Lung (tissue), 12 donors: ENCODE results near the gene MINAR1. TPM values are rescaled to one million over a fixed set of nuclear protein-coding genes. Genes with fewer than 3 reads are reported as not detected.

Source experiments
- ATAC-seq: fragments of 200-7000 bp; cut with Tn5 transposase; one replicate; pipeline ENCODE4 v1.9.1; 2020; ENCODE audit warnings: moderate number of reproducible peaks; ENCODE audit not compliant: insufficient read depth, low FRiP score
- DNase-seq, 3 donors: peaks; one replicate each; pipeline ENCODE4 v3.0.0-alpha.2; 2013 to 2017
- H3K27ac ChIP-seq, 2 donors: one replicate each; pipeline ENCODE4 v1.5.1; 2013; ENCODE audit warnings: mild to moderate bottlenecking in 2 of 2, moderate library complexity in 2 of 2, control low read depth in 1 of 2, inconsistent platforms in 1 of 2, low read depth in 1 of 2, low read length in 1 of 2
- H3K27me3 ChIP-seq, 3 donors: one replicate each; pipeline ENCODE4 v1.5.1; 2013; ENCODE audit warnings: low read length in 2 of 3; ENCODE audit not compliant: control insufficient read depth in 3 of 3, insufficient read depth in 3 of 3
- H3K36me3 ChIP-seq, 4 donors: one replicate each; pipeline ENCODE4 v1.5.1; 2013; ENCODE audit warnings: low read length in 4 of 4, mild to moderate bottlenecking in 1 of 4, moderate library complexity in 1 of 4; ENCODE audit not compliant: control insufficient read depth in 4 of 4, insufficient read depth in 4 of 4
- H3K4me1 ChIP-seq, 5 donors: one replicate each; pipeline ENCODE4 v1.5.1; 2013; ENCODE audit warnings: low read length in 5 of 5, mild to moderate bottlenecking in 2 of 5, moderate library complexity in 1 of 5; ENCODE audit not compliant: control insufficient read depth in 5 of 5, insufficient read depth in 5 of 5
- H3K4me3 ChIP-seq: one replicate; pipeline ENCODE4 v1.5.1; 2013; ENCODE audit warnings: mild to moderate bottlenecking, control low read depth, moderate library complexity
- H3K9ac ChIP-seq, 2 donors: one replicate each; pipeline ENCODE4 v1.5.1; 2013; ENCODE audit warnings: low read length in 2 of 2, control low read depth in 1 of 2; ENCODE audit not compliant: insufficient read depth in 1 of 2
- H3K9me3 ChIP-seq, 4 donors: one replicate each; pipeline ENCODE4 v1.5.1; 2013; ENCODE audit warnings: low read length in 3 of 4, mild to moderate bottlenecking in 1 of 4, moderate library complexity in 1 of 4; ENCODE audit not compliant: control insufficient read depth in 4 of 4, insufficient read depth in 3 of 4
- WGBS, 2 donors: extraction: QIAGEN DNeasy Blood & Tissue Kit; methylation state at CpG; one replicate each; pipeline ENCODE4 v1.1.7; 2013; 5-methylcytosine and 5-hydroxymethylcytosine counted together
- polyA plus RNA-seq, 2 donors: library from polyadenylated mRNA; stranded (reverse); fragments of 200-250 nt; gene quantifications; one replicate each; pipeline ENCODE4 v1.2.1, GENCODE V29; 2013
- total RNA-seq, 2 donors: library from RNA; depleted of rRNA in 1 of 2; stranded (reverse); fragments of >200 nt in 1 of 2; gene quantifications; one replicate each; pipeline ENCODE4 v1.2.1, GENCODE V29; 2014 to 2021
- TF ChIP-seq, protein P1 (sequence below): IDR thresholded peaks from 2 replicates; pipeline ENCODE4 v1.5.1; 2012; ENCODE audit warnings: mild to moderate bottlenecking; ENCODE audit errors: control extremely low read depth, extremely low read depth
- donor health status: control.
- donor health status: control.
- donor health status: Bipolar disorder and iron deficiency.
- donor health status: healthy.
- donor health status: DM: yes; HTN: yes; CAD: no.

Gene MINAR1
- total and polyA plus RNA-seq, 4 donors: 0.10 to 0.37 (median 0.25) TPM

DNA sequence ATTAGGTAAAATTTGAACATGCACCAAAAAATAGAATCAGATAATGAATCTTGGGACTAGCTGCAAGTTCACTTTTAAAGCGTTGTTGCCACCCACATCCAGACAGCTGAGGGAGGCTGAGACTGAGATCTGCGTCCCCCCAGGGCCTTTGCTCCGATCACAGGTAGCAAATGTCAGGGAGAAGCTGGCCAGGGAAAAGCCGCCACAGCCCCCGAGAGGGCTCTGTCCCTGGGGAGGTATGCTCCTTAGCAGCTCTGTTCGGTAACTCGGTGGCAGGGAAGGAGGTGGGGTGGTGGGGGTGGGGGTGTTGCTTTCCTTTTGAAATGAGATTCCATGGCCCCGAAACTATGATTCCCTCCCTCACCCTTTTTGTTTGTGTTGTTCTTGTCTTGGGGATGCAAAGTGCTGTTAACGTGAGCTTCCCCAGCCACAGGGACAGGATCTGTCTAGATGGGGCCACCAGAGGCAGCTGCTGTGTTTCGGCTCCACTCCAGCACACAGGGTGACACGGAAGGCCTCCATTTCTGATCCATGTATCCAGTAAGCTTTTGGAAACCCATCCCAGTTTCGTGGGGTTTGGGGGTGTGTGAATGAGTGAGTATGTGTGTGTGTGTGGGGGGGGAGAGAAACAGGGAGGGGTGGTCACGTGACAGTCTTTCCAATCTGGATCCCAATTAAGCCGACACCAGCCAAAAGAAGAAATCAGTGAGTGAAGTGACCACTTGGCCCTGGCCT, 1.1 kb upstream of the MINAR1 start:
- 11 to 12% methylated on average over 14 of the region's 14 CpGs for WGBS, 2 donors
- Histone ChIP-seq H3K4me3 (no peak overlapping the region), H3K9me3 (peaks cover 0 to 5% (median 0%) of the 10 kb centered on the region in 4 donors), H3K9ac (no peak overlapping the region), H3K36me3 (no peaks in the 10 kb centered on the region), H3K27me3 (peaks cover 14 to 83% (median 68%) of the 10 kb centered on the region in 3 donors), H3K27ac (no peak overlapping the region), H3K4me1 (peaks cover 0 to 17% (median 0%) of the 10 kb centered on the region in 5 donors)
- TF ChIP-seq, protein P1, sequence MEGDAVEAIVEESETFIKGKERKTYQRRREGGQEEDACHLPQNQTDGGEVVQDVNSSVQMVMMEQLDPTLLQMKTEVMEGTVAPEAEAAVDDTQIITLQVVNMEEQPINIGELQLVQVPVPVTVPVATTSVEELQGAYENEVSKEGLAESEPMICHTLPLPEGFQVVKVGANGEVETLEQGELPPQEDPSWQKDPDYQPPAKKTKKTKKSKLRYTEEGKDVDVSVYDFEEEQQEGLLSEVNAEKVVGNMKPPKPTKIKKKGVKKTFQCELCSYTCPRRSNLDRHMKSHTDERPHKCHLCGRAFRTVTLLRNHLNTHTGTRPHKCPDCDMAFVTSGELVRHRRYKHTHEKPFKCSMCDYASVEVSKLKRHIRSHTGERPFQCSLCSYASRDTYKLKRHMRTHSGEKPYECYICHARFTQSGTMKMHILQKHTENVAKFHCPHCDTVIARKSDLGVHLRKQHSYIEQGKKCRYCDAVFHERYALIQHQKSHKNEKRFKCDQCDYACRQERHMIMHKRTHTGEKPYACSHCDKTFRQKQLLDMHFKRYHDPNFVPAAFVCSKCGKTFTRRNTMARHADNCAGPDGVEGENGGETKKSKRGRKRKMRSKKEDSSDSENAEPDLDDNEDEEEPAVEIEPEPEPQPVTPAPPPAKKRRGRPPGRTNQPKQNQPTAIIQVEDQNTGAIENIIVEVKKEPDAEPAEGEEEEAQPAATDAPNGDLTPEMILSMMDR: no peak
- no peak for ATAC-seq
- DNase-seq: peak; percentile 17 to 26 (median 23)

DNA sequence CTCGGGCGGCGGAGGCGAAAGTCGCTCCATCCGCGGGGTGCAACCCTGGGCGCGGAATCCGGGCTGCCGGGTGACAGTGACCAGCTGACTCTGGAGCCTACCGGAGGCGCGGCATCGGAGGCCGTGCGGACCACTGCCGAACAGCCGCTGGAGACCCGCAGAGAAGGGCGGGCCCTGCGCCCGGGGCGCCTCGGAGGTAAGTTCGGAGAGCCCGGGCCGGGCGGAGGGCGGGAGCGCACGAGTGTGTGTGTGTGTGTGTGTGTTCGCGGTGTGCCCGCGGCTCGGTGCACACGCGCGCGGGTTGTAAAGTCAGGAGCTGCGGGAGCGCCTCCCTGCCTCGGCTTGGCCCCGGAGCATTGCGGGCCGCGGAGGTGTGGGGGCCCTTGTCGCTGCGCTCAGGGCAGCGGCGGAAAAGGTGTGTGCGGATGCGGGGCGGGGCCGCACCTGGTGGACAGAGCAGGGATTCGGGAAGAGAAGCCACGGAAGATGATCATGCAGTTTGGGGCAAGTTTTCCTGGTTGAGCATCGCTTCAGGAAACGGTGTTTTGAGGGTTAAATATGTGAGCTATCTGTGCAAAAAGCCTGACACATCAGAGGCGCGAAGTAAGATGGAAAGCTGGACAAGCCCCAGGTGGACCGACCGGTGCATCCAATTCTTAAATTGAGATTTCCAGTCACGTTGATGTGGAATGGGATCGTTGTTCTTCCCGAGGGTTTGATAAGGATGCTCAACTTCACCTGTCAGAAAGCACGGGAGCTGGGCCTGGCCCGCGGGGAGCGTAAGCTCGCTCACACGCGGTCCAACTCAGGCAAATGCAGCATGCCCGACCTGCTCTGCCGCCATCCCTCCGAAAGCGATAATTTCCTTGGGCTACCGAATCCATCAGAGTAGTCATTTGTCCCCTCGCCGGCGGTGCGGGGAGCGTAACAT, 474 bp downstream of the MINAR1 start:
- H3K4me3 ChIP-seq: no peak overlapping the region
- H3K36me3 ChIP-seq: no peaks in the 10 kb centered on the region
- H3K9me3 ChIP-seq: peaks cover 0 to 3% (median 0%) of the 10 kb centered on the region in 4 donors
- TF ChIP-seq, protein P1: no peak
- no peak for ATAC-seq
- H3K27ac ChIP-seq: no peak overlapping the region
- WGBS, 2 donors: 3 to 4% methylated on average over 84 of the region's 84 CpGs
- peaks cover 14 to 86% (median 76%) of the 10 kb centered on the region in 3 donors for H3K27me3 ChIP-seq
- DNase-seq: peak; percentile 8 to 29 (median 12)
- H3K9ac ChIP-seq: no peak overlapping the region
- H3K4me1 ChIP-seq: peaks cover 0 to 17% (median 0%) of the 10 kb centered on the region in 5 donors

DNA sequence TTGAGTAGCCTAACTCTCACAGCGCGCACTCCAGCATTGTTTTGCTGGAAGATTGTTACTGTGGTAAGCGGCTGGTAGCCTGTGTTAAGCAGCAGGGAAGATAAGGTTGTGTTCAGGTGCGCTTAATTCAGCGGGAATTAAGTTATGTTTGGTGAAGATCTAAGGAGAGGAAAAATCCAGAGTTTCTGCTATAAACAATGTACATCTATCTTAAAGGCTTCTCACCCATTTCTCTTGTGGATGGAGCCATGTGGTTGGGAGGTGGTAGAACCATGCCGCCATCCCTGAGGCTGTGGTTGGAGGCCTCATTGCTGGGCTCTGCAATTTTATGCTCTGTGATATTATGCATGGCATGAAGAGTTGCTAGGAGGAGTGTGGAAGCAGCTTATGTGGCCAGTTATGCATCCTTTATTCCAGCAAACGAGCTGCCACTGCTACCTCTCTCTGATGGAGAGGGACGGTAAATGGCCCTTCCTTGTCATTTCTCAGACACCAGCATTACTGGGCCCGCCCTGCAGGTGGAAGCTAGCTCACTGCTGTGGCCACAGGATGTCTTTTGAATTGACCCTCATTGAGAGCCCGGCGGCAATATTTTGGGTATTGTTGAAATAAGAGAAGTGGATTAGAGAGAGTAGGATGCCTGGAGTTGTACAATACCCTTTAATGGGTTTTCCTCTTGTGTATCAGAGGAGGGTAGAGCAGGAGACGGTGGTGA, 1.3 kb downstream of the MINAR1 start:
- Histone ChIP-seq H3K27me3 (peaks cover 14 to 78% (median 70%) of the 10 kb centered on the region in 3 donors), H3K9ac (no peak overlapping the region), H3K27ac (no peak overlapping the region), H3K9me3 (peaks cover 0 to 3% (median 0%) of the 10 kb centered on the region in 4 donors), H3K4me1 (peaks cover 0 to 17% (median 0%) of the 10 kb centered on the region in 5 donors), H3K36me3 (no peaks in the 10 kb centered on the region), H3K4me3 (no peak overlapping the region)
- ATAC-seq (no peak), DNase-seq (no peak)
- TF ChIP-seq, protein P1: no peak
- WGBS, 2 donors: 32 to 44% methylated on average over 12 of the region's 12 CpGs
